Measurements from ENCODE around the gene DNAH3.

Gene DNAH3

DNA sequence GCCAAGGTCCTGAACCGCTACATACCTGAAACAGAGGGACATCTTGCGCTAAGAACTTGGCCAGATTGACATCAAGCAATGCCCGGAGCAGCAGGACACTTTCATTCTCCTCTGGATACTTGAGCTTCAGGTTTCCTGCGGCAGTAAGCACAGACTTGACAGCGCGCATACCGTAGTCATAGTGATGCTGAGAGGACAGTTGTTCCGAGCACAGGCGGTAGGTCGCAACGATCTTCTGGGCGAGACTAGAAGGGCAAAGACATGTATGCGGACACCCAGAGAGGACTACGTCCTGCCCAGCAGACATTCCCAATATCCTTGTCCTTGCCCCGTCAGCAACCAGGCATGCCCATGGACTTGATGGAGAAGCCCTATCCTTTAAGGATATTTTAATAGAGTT, 112.9 kb downstream of the DNAH3 start:
- DNase-seq (ENCODE audit: low read depth), result no peak
- no peak overlapping the region for H3K4me3 ChIP-seq (ENCODE audit: low read depth, low read length)
- no peak for TF ChIP-seq POLR2A (IDR thresholded peaks at IDR 0.05; ENCODE audit: extremely low read depth, insufficient read length)
- TF ChIP-seq, protein P1, sequence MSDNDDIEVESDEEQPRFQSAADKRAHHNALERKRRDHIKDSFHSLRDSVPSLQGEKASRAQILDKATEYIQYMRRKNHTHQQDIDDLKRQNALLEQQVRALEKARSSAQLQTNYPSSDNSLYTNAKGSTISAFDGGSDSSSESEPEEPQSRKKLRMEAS (IDR thresholded peaks at IDR 0.05; ENCODE audit: low read depth, low read length), result no peak
- TF ChIP-seq MYC (IDR thresholded peaks at IDR 0.05; ENCODE audit: low read depth, low read length), result no peak
- TF ChIP-seq, protein P2, sequence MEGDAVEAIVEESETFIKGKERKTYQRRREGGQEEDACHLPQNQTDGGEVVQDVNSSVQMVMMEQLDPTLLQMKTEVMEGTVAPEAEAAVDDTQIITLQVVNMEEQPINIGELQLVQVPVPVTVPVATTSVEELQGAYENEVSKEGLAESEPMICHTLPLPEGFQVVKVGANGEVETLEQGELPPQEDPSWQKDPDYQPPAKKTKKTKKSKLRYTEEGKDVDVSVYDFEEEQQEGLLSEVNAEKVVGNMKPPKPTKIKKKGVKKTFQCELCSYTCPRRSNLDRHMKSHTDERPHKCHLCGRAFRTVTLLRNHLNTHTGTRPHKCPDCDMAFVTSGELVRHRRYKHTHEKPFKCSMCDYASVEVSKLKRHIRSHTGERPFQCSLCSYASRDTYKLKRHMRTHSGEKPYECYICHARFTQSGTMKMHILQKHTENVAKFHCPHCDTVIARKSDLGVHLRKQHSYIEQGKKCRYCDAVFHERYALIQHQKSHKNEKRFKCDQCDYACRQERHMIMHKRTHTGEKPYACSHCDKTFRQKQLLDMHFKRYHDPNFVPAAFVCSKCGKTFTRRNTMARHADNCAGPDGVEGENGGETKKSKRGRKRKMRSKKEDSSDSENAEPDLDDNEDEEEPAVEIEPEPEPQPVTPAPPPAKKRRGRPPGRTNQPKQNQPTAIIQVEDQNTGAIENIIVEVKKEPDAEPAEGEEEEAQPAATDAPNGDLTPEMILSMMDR (IDR thresholded peaks at IDR 0.05; ENCODE audit: low read depth, low read length), result no peak

DNA sequence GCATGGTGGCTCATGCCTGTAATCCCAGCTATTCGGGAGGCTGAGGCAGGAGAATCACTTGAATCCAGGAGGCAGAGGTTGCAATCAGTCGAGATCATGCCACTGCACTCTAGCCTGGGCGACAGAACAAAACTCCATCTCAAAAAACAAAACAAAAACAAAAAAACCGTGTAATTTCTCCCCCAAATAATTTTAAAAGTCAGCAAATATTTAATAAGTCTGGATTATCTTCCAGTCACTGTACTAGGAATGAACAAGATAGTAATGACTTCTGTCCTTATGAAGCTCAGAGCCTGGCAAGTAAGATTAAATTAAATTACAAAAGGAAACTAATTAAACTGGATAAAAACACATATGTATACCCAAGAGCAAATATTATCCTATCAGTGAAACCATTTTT, 113.5 kb downstream of the DNAH3 start:
- TF ChIP-seq, protein P2 (IDR thresholded peaks at IDR 0.05; ENCODE audit: low read depth, low read length), result no peak
- TF ChIP-seq POLR2A (IDR thresholded peaks at IDR 0.05; ENCODE audit: extremely low read depth, insufficient read length), result no peak
- TF ChIP-seq, protein P1 (IDR thresholded peaks at IDR 0.05; ENCODE audit: low read depth, low read length), result no peak
- no peak for TF ChIP-seq MYC (IDR thresholded peaks at IDR 0.05; ENCODE audit: low read depth, low read length)
- no peak overlapping the region for H3K4me3 ChIP-seq (ENCODE audit: low read depth, low read length)
- DNase-seq (ENCODE audit: low read depth), result no peak

DNA sequence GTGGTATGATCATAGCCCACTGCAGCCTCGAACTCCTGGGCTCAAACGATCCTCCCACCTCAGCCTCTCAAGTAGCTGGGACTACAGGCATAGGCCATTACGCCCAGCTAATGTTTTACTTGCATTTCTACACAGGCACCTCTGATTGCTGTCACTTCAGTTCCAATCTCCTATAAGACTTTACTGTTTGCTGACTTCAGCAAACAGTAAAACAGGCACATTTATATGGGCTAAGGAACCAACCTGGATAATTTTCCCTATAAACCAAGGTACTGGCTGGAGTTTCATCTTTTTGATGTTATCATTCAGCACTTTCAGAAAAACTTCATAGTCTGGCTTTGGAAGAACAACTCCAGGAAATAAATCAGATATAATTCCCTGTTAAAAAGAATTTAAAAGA, 114.2 kb downstream of the DNAH3 start:
- TF ChIP-seq MYC (IDR thresholded peaks at IDR 0.05; ENCODE audit: low read depth, low read length) (no peak), POLR2A (IDR thresholded peaks at IDR 0.05; ENCODE audit: extremely low read depth, insufficient read length) (no peak)
- TF ChIP-seq, protein P1 (IDR thresholded peaks at IDR 0.05; ENCODE audit: low read depth, low read length), result no peak
- TF ChIP-seq, protein P2 (IDR thresholded peaks at IDR 0.05; ENCODE audit: low read depth, low read length), result no peak
- H3K4me3 ChIP-seq (ENCODE audit: low read depth, low read length), result no peak overlapping the region
- DNase-seq (ENCODE audit: low read depth), result no peak

DNA sequence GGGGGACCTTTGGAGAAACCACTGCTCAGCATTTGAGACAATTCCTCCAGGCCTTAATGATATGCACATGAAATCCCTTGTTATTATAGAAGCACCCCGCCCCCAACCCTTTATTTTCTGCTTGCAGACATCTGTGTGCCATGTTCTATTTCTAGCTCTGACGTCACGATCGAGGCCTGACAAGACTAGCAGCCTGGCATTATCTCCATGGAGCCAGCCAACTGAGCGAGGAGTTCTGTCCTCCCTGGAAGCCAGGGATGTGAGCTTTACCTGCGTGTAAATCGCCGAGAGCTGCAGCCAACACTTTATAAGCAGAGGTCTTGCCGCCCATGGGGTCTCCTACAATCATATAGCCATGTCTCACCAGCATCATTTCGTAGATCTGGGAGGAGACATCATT, 116.9 kb downstream of the DNAH3 start:
- no peak for TF ChIP-seq MYC (IDR thresholded peaks at IDR 0.05; ENCODE audit: low read depth, low read length)
- TF ChIP-seq, protein P1 (IDR thresholded peaks at IDR 0.05; ENCODE audit: low read depth, low read length), result no peak
- TF ChIP-seq, protein P2 (IDR thresholded peaks at IDR 0.05; ENCODE audit: low read depth, low read length), result no peak
- TF ChIP-seq POLR2A (IDR thresholded peaks at IDR 0.05; ENCODE audit: extremely low read depth, insufficient read length), result no peak
- H3K4me3 ChIP-seq (ENCODE audit: low read depth, low read length), result no peak overlapping the region
- DNase-seq (ENCODE audit: low read depth), result no peak

DNA sequence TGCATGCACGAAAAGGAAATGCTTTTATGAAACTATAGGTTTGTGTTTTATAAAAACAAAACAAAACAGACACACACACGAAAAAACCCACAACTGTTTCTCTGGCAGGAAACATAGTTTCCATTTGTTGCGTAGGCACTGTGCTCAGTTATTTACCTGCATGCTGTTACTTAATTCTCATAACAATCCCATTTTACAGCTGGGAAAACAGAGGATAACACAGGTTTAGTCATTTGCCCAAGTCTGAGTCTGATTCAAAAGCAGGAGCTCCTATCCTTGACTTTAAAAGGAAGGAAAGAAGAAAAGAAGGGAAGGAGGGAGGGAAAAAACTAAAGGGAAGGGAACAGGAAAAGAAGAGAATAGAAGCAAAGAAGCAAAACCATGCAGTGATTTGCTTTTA, 117.4 kb downstream of the DNAH3 start:
- TF ChIP-seq, protein P1 (IDR thresholded peaks at IDR 0.05; ENCODE audit: low read depth, low read length), result no peak
- TF ChIP-seq POLR2A (IDR thresholded peaks at IDR 0.05; ENCODE audit: extremely low read depth, insufficient read length) (no peak), MYC (IDR thresholded peaks at IDR 0.05; ENCODE audit: low read depth, low read length) (no peak)
- TF ChIP-seq, protein P2 (IDR thresholded peaks at IDR 0.05; ENCODE audit: low read depth, low read length), result no peak
- H3K4me3 ChIP-seq (ENCODE audit: low read depth, low read length), result no peak overlapping the region
- DNase-seq (ENCODE audit: low read depth), result no peak

DNA sequence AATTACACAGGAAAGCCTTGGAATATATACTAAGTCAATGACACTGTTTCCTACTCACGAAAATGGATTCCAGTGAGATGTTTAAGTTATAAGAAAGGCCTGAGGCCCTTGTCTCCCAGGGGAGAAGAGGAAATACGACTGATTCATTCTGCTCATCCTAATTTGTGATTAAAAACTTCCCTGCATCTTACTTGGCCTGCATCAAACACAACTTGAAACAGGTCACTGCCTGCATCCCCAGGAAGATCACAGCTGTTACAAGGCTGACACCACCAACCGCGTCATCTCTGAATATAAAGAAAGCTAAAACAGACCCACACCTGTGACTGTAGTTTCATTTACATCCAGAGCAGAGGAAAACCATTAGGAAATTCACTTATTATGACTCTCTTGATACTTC, 121.9 kb downstream of the DNAH3 start:
- no peak overlapping the region for H3K4me3 ChIP-seq (ENCODE audit: low read depth, low read length)
- no peak for TF ChIP-seq MYC (IDR thresholded peaks at IDR 0.05; ENCODE audit: low read depth, low read length)
- TF ChIP-seq POLR2A (IDR thresholded peaks at IDR 0.05; ENCODE audit: extremely low read depth, insufficient read length), result no peak
- TF ChIP-seq, protein P2 (IDR thresholded peaks at IDR 0.05; ENCODE audit: low read depth, low read length), result no peak
- TF ChIP-seq, protein P1 (IDR thresholded peaks at IDR 0.05; ENCODE audit: low read depth, low read length), result no peak
- no peak for DNase-seq (ENCODE audit: low read depth)

All from NB4 (cell line).